Activated CD4-positive, alpha-beta memory T cell treated with anti-CD3 and anti-CD28 coated beads, Interleukin-2, amount 10 ng/mL, durations not matched to agents 7 days and 5 days (primary cell): ENCODE results near the gene SYT2. TPM values are rescaled to one million over a fixed set of nuclear protein-coding genes. Genes with fewer than 3 reads are reported as not detected.
"Not testable (repeated sequence)": the region's sequence is repeated elsewhere in the genome, so short reads cannot be mapped to it uniquely, and the experiment has no call there.

ENCODE experiments used
- CTCF ChIA-PET: fragments of 350-600 bp; sonication (Branson Sonifier 250); formaldehyde crosslinking; loops from one replicate; lab custom pipeline; 2021; ENCODE audit warnings: antibody characterized with exemption, inconsistent platforms; lab: Charles Lee
- POLR2A ChIA-PET: fragments of 350-600 bp; sonication (Branson Sonifier 250); formaldehyde crosslinking; loops from one replicate; lab custom pipeline; 2021; ENCODE audit warnings: antibody characterized with exemption; lab: Charles Lee
- DNase-seq: peaks from one replicate; pipeline ENCODE4 v3.0.0-alpha.2; 2020
- H3K27ac Mint-ChIP-seq: one replicate; pipeline ENCODE4 v1.8.0; 2021; ENCODE audit warnings: mild to moderate bottlenecking, mixed read lengths
- H3K27me3 Mint-ChIP-seq: one replicate; pipeline ENCODE4 v1.8.0; 2021; ENCODE audit warnings: mixed read lengths
- H3K36me3 Mint-ChIP-seq: one replicate; pipeline ENCODE4 v1.8.0; 2021; ENCODE audit warnings: low read depth, mixed read lengths
- H3K4me1 Mint-ChIP-seq: one replicate; pipeline ENCODE4 v1.8.0; 2021; ENCODE audit warnings: mixed read lengths
- H3K4me3 Mint-ChIP-seq: one replicate; pipeline ENCODE4 v1.8.0; 2021; ENCODE audit warnings: mild to moderate bottlenecking, mixed read lengths
- H3K9me3 Mint-ChIP-seq: one replicate; pipeline ENCODE4 v1.8.0; 2021; ENCODE audit warnings: mixed read lengths
- total RNA-seq, 2 experiments: library from RNA; stranded (reverse); gene quantifications; one replicate each; pipeline ENCODE4 v1.2.3, GENCODE V29; 2021

Gene SYT2
- total RNA-seq, 2 experiments from 2014 or later = not detected

DNA sequence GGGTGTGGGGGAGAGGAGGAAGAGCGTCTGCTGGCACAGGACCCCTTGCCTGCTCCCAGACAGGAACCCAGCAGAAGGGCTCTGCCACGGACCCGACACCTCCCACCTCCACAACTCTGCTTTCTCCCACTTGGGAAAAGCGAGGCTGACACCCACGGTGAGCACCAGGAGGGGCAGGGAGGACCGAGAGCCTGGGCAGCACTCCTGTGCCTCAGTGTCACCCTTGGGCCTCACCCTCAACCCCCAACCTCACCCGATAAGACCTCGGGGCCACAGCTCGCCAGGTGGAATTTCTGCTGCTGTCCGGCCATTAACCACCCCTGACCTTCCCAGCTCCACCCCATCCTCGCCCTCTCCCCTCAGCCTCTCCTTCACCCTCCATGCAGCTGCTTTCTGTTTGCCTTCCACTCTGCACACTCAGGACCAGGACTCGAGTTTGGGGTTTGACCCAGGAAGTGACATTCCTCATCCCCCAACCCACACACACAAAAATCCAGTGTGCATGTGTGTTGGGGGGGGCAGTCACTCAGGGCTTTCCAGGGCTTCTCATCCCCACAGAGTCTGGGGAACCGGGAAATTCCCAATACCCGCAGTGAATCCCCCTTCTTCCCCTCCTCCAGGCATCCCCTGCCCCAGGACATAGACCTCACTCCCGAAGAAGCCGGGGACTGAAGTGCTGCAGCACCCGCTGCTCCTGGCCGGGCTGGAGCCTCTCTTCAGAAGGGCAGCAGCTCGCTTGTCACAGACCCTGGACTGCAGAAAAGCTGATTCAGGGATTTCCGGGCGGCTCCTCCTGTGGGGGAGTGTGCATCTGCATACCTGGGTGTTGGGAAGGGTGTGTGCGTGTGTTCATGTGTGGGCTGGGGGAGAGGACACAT is 65.8 kb downstream of the SYT2 start:
- H3K4me3 Mint-ChIP-seq = no peak overlapping the region
- DNase-seq = no peak
- ChIA-PET CTCF (no interaction called here), POLR2A (no interaction called here)
- peaks cover 13% of the 10 kb centered on the region for H3K4me1 Mint-ChIP-seq
- H3K9me3 Mint-ChIP-seq = no peaks in the 10 kb centered on the region
- H3K27me3 Mint-ChIP-seq = peaks cover 79% of the 10 kb centered on the region
- H3K36me3 Mint-ChIP-seq = no peaks in the 10 kb centered on the region
- no peak overlapping the region for H3K27ac Mint-ChIP-seq

DNA sequence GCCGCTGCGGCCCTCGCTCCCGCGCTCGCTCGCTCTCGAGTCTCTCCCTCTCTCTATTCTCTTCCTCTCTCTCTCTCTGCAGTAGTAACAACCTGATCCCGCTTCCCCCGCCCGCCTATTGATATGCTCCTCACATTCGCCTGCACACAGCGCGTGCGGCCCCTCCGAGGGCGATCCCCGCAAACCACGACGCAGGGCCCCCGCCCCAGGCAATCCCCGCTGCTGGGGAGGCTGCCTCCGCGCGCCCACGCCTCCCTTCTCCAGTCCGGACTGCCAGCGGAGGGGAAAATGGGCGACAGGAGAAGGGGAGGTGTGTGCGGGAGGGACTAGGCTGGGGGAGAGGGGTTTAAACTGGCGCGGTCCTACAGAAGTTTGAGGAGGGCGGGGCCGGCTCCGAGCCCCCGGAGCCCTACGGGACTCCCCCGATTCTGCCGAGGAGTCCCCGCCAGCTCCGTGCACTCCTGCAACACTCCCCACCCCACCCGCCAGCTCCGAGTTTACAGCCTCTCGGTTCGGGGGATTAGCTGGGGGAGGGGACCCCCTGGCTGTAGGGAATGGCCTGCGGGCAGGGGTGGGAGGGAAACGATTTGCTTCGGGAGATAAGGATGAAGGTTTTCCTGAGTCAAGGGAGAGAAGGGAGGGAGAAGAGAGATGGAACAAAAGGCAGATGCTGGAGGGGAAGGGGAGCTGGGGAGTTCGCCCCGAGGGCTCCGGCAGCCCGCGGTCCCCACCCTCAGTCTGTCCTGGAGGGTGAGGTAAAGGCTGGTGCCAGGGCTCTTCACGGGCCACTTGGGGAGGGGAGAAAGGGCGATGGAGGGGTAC is 66.6 kb downstream of the SYT2 start:
- Mint-ChIP-seq H3K4me1 (peaks cover 13% of the 10 kb centered on the region), H3K27ac (no peak overlapping the region), H3K4me3 (no peak overlapping the region), H3K9me3 (no peaks in the 10 kb centered on the region), H3K27me3 (peaks cover 84% of the 10 kb centered on the region), H3K36me3 (no peaks in the 10 kb centered on the region)
- ChIA-PET POLR2A (no interaction called here), CTCF (no interaction called here)
- DNase-seq = no peak

DNA sequence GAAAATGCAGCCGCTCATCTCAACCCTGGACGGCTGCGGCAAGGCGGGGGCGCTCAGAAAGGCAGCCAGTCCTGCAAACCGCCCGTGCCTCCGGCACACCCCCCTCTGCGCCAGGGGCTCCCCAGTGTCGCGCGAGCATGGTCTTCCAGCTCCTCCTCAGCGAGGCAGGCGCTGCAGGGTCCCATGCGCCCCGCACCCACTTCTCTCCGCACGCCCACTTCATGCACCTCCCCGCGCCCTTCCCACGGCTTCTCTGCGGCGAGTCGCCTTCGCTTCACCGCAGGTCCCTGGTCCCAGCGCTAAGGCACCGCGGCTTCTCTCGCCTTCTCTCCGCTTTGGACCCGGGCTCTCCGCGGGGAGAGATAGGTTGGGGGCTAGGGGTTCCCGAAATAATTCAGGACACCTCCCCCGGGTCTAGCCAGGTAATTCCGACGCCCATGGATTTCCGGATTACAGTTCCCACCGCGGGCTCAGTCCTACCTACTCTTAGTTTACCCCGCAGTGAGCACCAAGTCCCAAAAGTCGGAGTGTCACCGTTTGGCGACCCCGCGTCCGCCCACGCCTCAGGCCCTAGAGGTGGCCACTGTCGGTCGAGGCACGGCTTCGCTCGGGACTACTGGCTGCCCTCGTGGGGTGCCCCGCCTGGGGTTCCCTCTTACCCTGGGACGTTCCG is 67.5 kb downstream of the SYT2 start:
- POLR2A ChIA-PET = no interaction called here
- H3K27ac Mint-ChIP-seq = no peak overlapping the region
- H3K9me3 Mint-ChIP-seq = no peaks in the 10 kb centered on the region
- H3K36me3 Mint-ChIP-seq = no peaks in the 10 kb centered on the region
- peaks cover 13% of the 10 kb centered on the region for H3K4me1 Mint-ChIP-seq
- CTCF ChIA-PET = no interaction called here
- no peak overlapping the region for H3K4me3 Mint-ChIP-seq
- DNase-seq = no peak
- peaks cover 88% of the 10 kb centered on the region for H3K27me3 Mint-ChIP-seq

DNA sequence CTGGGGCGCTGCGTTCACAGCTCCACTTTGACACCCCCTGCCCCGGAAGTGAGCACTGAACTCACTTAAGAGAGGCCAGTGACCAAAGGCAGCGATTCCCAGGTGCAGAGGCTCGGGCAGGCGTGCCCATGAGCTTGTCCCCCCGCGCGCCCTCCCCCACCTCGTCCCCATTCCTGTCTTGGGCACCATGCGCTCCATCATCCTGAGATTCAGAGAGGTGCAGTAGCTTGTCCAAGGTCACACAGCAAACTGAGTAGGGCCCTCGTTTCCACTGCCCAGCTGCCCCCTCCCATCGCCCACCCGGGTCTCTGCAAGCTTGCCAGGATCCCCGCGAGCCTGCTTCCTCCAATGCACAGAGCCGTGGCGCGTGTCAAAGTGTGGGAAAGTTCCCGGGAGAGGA is 68.0 kb downstream of the SYT2 start:
- H3K27ac Mint-ChIP-seq = no peak overlapping the region
- POLR2A ChIA-PET = no interaction called here
- peaks cover 90% of the 10 kb centered on the region for H3K27me3 Mint-ChIP-seq
- peaks cover 13% of the 10 kb centered on the region for H3K4me1 Mint-ChIP-seq
- no peak overlapping the region for H3K4me3 Mint-ChIP-seq
- CTCF ChIA-PET = no interaction called here
- no peak for DNase-seq
- H3K36me3 Mint-ChIP-seq = no peaks in the 10 kb centered on the region
- no peaks in the 10 kb centered on the region for H3K9me3 Mint-ChIP-seq

DNA sequence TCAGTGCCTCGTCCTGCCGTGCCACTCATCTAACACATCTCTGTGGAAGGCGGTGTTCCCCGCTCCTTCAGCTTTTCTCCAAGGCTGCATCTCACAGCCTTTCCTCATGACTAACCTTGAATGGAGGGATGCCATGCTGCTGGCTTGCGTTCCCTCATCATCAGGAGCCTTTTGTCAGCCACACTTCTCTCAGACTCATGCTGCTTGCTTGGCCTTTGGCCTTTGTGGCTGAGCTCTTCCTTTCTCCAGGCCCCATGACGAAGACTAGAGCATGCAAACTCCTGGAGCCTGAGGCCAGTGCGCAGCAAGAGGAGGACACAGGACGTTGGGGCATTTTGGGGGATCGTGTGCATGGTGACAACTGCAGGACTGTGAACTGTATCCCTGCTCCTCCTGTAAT is 70.8 kb downstream of the SYT2 start:
- H3K36me3 Mint-ChIP-seq = no peaks in the 10 kb centered on the region
- no peak for DNase-seq
- ChIA-PET POLR2A (no interaction called here), CTCF (no interaction called here)
- peaks cover 76% of the 10 kb centered on the region for H3K27me3 Mint-ChIP-seq
- no peak overlapping the region for H3K27ac Mint-ChIP-seq
- peaks cover 10% of the 10 kb centered on the region for H3K4me1 Mint-ChIP-seq
- no peak overlapping the region for H3K4me3 Mint-ChIP-seq
- no peaks in the 10 kb centered on the region for H3K9me3 Mint-ChIP-seq

DNA sequence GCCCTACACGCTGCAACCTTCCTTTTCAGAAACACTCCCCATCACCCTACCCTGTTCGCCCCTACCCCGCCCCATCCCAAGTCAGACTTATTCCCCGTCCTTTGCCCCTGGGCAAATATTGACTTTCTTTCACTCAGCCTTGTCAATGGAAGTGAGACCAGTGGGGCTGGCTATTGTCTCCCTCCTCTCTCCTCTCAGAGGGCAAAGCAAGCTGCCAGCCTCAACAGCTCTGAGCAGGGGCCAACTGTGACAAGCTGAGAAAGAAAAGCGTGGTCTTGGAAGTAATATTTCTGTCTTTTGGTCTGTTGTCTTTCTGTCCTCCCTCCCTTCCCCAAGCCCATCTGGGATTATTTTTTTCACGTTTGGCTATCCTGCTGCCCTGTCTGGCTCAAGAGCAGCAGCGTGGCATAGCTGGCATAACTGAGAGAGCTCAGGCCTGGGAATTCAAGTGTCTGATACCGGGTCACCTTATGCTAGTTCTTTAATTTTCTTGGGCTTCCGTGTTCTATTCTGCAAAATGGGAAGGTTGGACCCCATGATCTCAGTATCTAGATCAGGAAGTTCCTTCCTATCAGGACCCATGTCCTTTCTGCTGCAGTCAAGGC is 71.5 kb downstream of the SYT2 start:
- peaks cover 73% of the 10 kb centered on the region for H3K27me3 Mint-ChIP-seq
- H3K9me3 Mint-ChIP-seq, H3K4me3 Mint-ChIP-seq, H3K27ac Mint-ChIP-seq, H3K4me1 Mint-ChIP-seq, H3K36me3 Mint-ChIP-seq, POLR2A ChIA-PET, CTCF ChIA-PET, DNase-seq: not testable (repeated sequence)

DNA sequence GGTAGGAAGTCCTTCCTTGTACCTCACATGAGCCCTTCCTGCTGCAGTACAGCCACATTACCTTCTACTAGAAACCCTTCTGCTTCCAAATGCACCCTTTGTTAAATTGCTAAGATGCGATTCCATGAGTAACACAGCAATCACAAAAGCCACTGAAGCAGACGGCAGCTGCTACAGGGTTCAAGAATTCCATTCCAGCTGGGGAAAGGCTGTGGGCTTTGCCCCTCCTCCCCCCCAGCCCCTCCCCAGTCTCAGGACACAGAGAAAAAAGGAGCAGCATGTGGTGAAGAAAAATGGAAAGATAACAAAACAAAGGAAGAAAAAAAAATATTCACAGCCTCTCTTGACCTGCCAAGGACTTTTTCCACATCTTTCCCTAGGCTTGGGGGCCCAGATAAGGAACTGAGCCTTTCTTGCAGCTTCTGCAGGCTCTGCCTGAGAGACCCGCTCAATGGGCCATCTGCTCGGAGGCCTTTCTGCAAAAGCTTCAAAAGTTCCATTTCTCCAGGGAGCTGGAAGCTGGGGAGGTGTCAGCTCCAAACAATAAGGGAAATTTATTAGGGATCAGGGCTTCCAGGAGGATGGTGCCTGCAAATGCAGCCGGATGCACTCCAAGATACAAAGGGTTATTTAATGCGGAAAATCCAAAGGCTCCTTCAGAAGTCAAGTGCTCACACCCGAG is 72.1 kb downstream of the SYT2 start:
- CTCF ChIA-PET = no interaction called here
- Mint-ChIP-seq H3K9me3 (no peaks in the 10 kb centered on the region), H3K27me3 (peaks cover 73% of the 10 kb centered on the region), H3K27ac (no peak overlapping the region), H3K36me3 (no peaks in the 10 kb centered on the region), H3K4me1 (peaks cover 4% of the 10 kb centered on the region), H3K4me3 (no peak overlapping the region)
- DNase-seq = no peak
- POLR2A ChIA-PET = no interaction called here

DNA sequence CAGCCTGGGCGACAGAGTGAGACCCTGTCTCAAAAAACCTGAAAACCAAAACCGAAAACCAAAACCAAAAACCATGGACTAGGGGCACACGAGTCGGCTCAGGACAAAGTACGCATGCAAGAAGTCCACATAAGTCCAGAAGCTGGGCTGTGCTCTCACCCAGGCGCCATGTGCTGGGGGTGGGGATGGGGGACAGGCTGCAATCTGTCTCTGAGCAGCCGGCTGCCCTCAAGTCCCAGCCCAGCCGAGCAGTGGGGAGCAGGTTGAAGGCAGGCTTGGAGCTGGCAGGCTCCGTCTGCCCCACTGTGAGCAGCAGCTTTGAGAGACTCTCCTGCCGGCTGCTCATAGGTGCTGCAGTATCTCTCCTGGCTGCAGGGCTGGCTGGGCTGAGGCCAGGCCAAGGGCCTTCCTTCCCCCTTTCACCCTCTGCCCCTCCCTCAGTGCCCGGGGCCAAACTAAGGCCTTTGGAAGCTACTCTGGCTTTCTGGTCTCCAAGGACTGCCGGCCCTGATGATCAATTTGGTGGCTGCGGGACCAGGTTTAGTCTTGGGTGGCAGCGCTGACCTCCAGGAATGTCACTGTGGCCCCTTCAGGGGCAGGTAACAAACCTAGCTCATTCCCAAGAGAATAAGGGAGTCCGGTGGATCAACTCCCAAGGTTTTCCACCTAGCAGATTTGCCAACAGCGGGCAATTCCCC is 72.8 kb downstream of the SYT2 start:
- CTCF ChIA-PET, DNase-seq, H3K27ac Mint-ChIP-seq, POLR2A ChIA-PET, H3K4me3 Mint-ChIP-seq, H3K36me3 Mint-ChIP-seq, H3K4me1 Mint-ChIP-seq, H3K9me3 Mint-ChIP-seq: not testable (repeated sequence)
- peaks cover 71% of the 10 kb centered on the region for H3K27me3 Mint-ChIP-seq

DNA sequence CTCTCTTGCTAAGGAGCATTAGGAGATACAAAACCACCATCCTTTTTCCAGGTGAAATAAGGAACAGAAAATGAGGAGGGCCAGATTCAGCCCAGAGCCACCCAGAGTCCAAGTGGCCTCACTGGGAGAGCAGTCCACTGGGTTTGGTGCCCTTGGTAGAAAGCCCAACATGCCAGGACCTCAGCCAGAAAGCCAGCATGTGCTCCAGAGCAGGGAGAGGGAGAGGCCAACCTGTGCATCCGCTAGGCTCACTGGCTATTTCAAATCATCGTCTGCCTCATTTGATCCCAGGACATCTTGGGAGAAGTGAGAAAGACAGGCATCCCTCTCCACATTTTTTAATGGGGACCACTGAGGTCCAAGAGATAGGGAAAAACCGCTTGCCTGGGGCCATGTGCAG is 74.1 kb downstream of the SYT2 start:
- DNase-seq, H3K27ac Mint-ChIP-seq, CTCF ChIA-PET, H3K36me3 Mint-ChIP-seq, H3K4me1 Mint-ChIP-seq, H3K4me3 Mint-ChIP-seq, POLR2A ChIA-PET, H3K9me3 Mint-ChIP-seq: not testable (repeated sequence)
- peaks cover 64% of the 10 kb centered on the region for H3K27me3 Mint-ChIP-seq

DNA sequence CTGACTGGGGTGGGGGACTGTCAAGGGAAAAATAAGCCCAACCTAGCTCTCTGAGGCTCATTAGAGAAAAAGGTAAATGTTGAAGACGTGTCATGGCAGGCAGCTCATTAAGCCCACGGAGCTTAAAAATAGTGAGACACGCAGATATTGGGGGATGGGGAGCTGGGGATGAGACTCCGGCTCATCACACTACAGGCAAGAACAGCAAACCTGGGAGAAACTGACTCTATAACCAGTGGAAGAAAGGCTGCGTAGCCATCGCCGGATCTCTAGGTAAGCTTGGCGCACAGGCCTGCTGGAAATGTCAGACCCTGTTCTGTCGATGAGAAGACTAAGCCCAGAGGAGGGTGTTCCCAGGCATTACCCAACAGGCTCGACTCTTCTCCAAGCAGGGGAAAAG is 78.0 kb downstream of the SYT2 start:
- no peak for DNase-seq
- Mint-ChIP-seq H3K9me3 (no peaks in the 10 kb centered on the region), H3K36me3 (no peaks in the 10 kb centered on the region), H3K4me3 (no peak overlapping the region), H3K4me1 (peaks cover 28% of the 10 kb centered on the region), H3K27me3 (peaks cover 42% of the 10 kb centered on the region), H3K27ac (no peak overlapping the region)
- CTCF ChIA-PET = no interaction called here
- POLR2A ChIA-PET = interaction anchor here (0.6 kb wide), 1 partner anchor 71 kb away, joined by 3 read pairs; no protein-coding TSS in a partner anchor

DNA sequence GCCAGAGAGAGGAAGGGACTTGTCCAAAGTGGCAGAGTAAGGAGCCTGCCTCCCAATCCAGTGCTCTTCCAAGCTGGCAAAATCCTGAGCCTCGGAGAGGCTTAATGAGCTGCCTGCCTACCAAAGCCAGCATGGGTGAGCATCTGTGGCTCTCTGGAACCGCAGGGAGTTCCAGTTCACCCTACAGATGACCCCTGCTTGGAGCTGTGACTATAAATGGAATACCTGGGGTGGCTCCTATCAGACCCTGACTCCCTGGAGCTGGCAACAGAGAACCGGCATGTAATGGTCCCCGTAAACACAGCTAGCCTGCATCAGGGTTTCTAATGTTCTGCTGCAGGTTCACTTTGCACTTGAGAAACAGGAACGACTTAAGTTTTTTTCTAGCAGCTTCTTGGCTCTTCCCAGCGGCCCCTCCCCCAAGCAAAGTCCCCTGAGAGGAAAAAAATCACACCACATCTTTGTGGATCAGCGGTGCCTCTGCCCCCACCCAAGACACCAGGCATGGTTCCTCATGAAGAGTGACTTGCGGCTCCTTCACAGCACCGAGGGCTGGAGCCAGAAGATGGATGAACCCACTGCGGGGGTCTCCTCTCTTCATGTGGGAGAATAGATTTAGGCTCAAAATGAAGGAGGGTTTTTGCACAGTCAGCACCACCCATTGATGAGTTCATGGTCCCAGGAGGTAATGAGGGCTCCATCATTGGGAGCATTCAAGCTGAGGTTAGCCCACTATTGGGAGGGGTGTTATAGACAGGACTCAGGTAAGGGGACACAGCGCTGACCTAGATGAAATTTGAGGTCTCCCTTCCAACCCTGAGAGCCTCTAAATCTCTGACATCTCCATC is 79.0 kb downstream of the SYT2 start:
- no peak for DNase-seq
- Mint-ChIP-seq H3K4me3 (no peak overlapping the region), H3K27ac (peak overlapping the region; percentile 8), H3K9me3 (no peaks in the 10 kb centered on the region), H3K4me1 (peaks cover 29% of the 10 kb centered on the region), H3K36me3 (no peaks in the 10 kb centered on the region), H3K27me3 (peaks cover 39% of the 10 kb centered on the region)
- CTCF ChIA-PET = no interaction called here
- POLR2A ChIA-PET = interaction anchor here (1.0 kb wide), 1 partner anchor 290 kb away, joined by 3 read pairs; the partner anchor contains the start of gene UBE2T
